ENCODE data around the gene SLC43A3.
A peak's percentile ranks its signal among the peaks of the same experiment; 100 is the strongest.

SLC43A3 gene

GRCh38 chr11:57391539-57391938 is 35.4 kb downstream of the SLC43A3 start:
- Histone ChIP-seq H3K4me1 (ENCODE audit: low read length) (peaks cover 10% of the 10 kb centered on the region), H3K27me3 (ENCODE audit: low read depth, low read length) (no peaks in the 10 kb centered on the region), H3K9ac (ENCODE audit: low read length) (no peak overlapping the region), H4K20me1 (ENCODE audit: insufficient read depth, low read length) (no peaks in the 10 kb centered on the region), H3K4me2 (ENCODE audit: low read length) (no peak overlapping the region), H3K9me3 (ENCODE audit: insufficient read depth, low read length) (no peaks in the 10 kb centered on the region), H3K27ac (ENCODE audit: low read length) (no peak overlapping the region), H3K79me2 (ENCODE audit: low read length) (no peaks in the 10 kb centered on the region), H3K36me3 (replicated peaks; ENCODE audit: low read depth, low read length) (no peaks in the 10 kb centered on the region), H3K4me3 (ENCODE audit: low read length) (no peak overlapping the region), H2AFZ (ENCODE audit: low read depth, low read length) (no peak overlapping the region)
- TF ChIP-seq EZH2phosphoT487 (IDR thresholded peaks at IDR 0.05; ENCODE audit: low read depth): no peak

GRCh38 chr11:57391111-57391510 is 35.8 kb downstream of the SLC43A3 start:
- Histone ChIP-seq H4K20me1 (ENCODE audit: insufficient read depth, low read length) (no peaks in the 10 kb centered on the region), H3K4me2 (ENCODE audit: low read length) (no peak overlapping the region), H3K27me3 (ENCODE audit: low read depth, low read length) (no peaks in the 10 kb centered on the region), H3K4me1 (ENCODE audit: low read length) (peaks cover 15% of the 10 kb centered on the region), H3K36me3 (replicated peaks; ENCODE audit: low read depth, low read length) (no peaks in the 10 kb centered on the region), H3K4me3 (ENCODE audit: low read length) (no peak overlapping the region), H2AFZ (ENCODE audit: low read depth, low read length) (no peak overlapping the region), H3K9me3 (ENCODE audit: insufficient read depth, low read length) (no peaks in the 10 kb centered on the region), H3K79me2 (ENCODE audit: low read length) (no peaks in the 10 kb centered on the region), H3K27ac (ENCODE audit: low read length) (no peak overlapping the region), H3K9ac (ENCODE audit: low read length) (no peak overlapping the region)
- no peak for TF ChIP-seq CTCF (IDR thresholded peaks at IDR 0.05; ENCODE audit: low read depth, low read length)
- TF ChIP-seq EZH2phosphoT487 (IDR thresholded peaks at IDR 0.05; ENCODE audit: low read depth): no peak

GRCh38 chr11:57390535-57390934 is 36.4 kb downstream of the SLC43A3 start, which contains the start of gene PRG2:
TSS of gene PRG2 (minus strand) at chr11:57390650. CDS start at chr11:57389944, 706 bp downstream.
- Histone ChIP-seq H3K9ac (ENCODE audit: low read length) (no peak within 1 kb of the TSS), H3K27ac (ENCODE audit: low read length) (no peak within 1 kb of the TSS), H3K4me3 (ENCODE audit: low read length) (no peak within 1 kb of the TSS), H3K4me2 (ENCODE audit: low read length) (no peak within 1 kb of the TSS), H4K20me1 (ENCODE audit: insufficient read depth, low read length) (no peaks in the 10 kb centered on the region), H3K9me3 (ENCODE audit: insufficient read depth, low read length) (no peaks in the 10 kb centered on the region), H3K27me3 (ENCODE audit: low read depth, low read length) (no peaks in the 10 kb centered on the region), H2AFZ (ENCODE audit: low read depth, low read length) (no peak within 1 kb of the TSS), H3K79me2 (ENCODE audit: low read length) (no peaks in the 10 kb centered on the region), H3K4me1 (ENCODE audit: low read length) (peaks cover 21% of the 10 kb centered on the region), H3K36me3 (replicated peaks; ENCODE audit: low read depth, low read length) (no peaks in the 10 kb centered on the region)
- no peak for TF ChIP-seq CTCF (IDR thresholded peaks at IDR 0.05; ENCODE audit: low read depth, low read length)
- no peak for TF ChIP-seq EZH2phosphoT487 (IDR thresholded peaks at IDR 0.05; ENCODE audit: low read depth)

- no peak overlapping the region for H3K4me2 ChIP-seq (ENCODE audit: low read length)
- no peak overlapping the region for H2AFZ ChIP-seq (ENCODE audit: low read depth, low read length)
- H3K27me3 ChIP-seq (ENCODE audit: low read depth, low read length): no peaks in the 10 kb centered on the region
- no peak overlapping the region for H3K9ac ChIP-seq (ENCODE audit: low read length)
- H3K36me3 ChIP-seq (replicated peaks; ENCODE audit: low read depth, low read length): no peaks in the 10 kb centered on the region
- H3K9me3 ChIP-seq (ENCODE audit: insufficient read depth, low read length): no peaks in the 10 kb centered on the region
- H3K4me3 ChIP-seq (ENCODE audit: low read length): no peak overlapping the region
- TF ChIP-seq EZH2phosphoT487 (IDR thresholded peaks at IDR 0.05; ENCODE audit: low read depth): no peak
- TF ChIP-seq CTCF (IDR thresholded peaks at IDR 0.05; ENCODE audit: low read depth, low read length): peak; percentile 39
- no peaks in the 10 kb centered on the region for H3K79me2 ChIP-seq (ENCODE audit: low read length)
- no peak overlapping the region for H3K27ac ChIP-seq (ENCODE audit: low read length)
- peaks cover 31% of the 10 kb centered on the region for H3K4me1 ChIP-seq (ENCODE audit: low read length)
- no peaks in the 10 kb centered on the region for H4K20me1 ChIP-seq (ENCODE audit: insufficient read depth, low read length)
Observed at GRCh38 chr11:57387289-57388030, 39.5 kb downstream of the SLC43A3 start.

Data from OCI-LY3 (cell line).